PC-9 (cell line): ENCODE data around the gene CNTNAP5.

ENCODE experiments used
- CTCF ChIP-seq: fragments of 200-600 bp; sonication (generic); conservative IDR thresholded peaks from 2 replicates; pipeline ENCODE4 v1.6.1; 2017; ENCODE audit warnings: mixed run types, antibody characterized with exemption, mild to moderate bottlenecking, moderate library complexity
- EZH2 ChIP-seq: fragments of 200-600 bp; sonication (generic); IDR thresholded peaks from 2 replicates; pipeline ENCODE4 v1.8.0; 2017; ENCODE audit warnings: antibody characterized with exemption, low read depth

GRCh38 chr2:124867247-124867646, 842.2 kb downstream of the CNTNAP5 start:
- TF ChIP-seq CTCF (no peak), EZH2 (no peak)
